GM21515 (cell line): ENCODE data around the gene ITFG1.

Source experiments
- ATAC-seq: cut with Tn5 transposase; IDR thresholded peaks from one replicate; pipeline ENCODE4 v1.9.1; 2021; ENCODE audit not compliant: unreplicated experiment

Gene ITFG1

GRCh38 chr16:47113130-47113529, 347.7 kb downstream of the ITFG1 start:
- no peak for ATAC-seq

DNA sequence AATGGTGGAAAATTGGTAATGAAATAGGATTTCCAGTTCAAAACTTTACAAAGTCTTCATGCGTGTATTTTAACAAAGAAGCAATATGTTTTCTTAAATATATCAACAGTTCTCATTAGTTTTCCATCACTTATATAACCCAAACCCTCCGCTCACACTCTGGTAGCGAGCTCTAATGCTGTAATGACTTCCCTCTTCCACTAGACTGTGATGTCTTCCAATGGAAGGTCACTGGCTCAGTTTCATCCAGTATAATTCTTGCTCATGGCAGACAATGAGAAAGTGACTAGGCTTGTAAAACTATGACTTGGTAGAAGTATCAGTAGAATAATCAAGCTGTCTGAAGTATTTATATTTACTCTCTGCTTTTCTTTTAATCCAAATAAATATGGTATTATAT, 349.9 kb downstream of the ITFG1 start:
- ATAC-seq, result no peak

DNA sequence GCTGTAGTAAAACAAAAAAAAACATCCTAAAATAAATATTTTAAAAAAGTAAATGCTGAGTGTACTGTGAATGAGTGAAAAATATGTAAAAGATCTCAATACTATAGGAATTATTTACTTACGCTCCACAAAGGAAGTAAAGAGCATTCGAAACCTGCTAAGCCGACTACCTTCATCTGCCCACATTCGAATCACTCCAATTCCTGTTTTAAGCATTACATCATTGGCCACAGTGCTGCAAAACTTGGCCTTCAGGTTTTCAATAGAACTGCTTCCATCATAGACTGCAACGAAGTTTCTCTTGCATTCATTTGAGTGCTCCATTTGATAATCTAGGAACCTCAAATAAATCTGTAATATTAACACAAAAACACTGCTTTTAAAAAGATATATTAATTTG, 351.5 kb downstream of the ITFG1 start:
- ATAC-seq, result no peak
